ENCODE results near the gene GAB4.

GRCh38 chr22:16960884-16961249 lies 47.2 kb downstream of the GAB4 start:
- TF ChIP-seq CTCF (IDR thresholded peaks at IDR 0.05) (no peak), POLR2A (IDR thresholded peaks at IDR 0.05) (no peak), EP300 (IDR thresholded peaks at IDR 0.05; ENCODE audit: low read depth) (no peak)

Data from transverse colon (tissue), 3 donors.